ENCODE data around the gene STARD9. TPM values are rescaled to one million over a fixed set of nuclear protein-coding genes. Genes with fewer than 3 reads are reported as not detected.

STARD9 gene
- polyA plus RNA-seq, 1 of the 3 experiments (the other 2 are of a cell fraction) = 2.1 TPM

DNA sequence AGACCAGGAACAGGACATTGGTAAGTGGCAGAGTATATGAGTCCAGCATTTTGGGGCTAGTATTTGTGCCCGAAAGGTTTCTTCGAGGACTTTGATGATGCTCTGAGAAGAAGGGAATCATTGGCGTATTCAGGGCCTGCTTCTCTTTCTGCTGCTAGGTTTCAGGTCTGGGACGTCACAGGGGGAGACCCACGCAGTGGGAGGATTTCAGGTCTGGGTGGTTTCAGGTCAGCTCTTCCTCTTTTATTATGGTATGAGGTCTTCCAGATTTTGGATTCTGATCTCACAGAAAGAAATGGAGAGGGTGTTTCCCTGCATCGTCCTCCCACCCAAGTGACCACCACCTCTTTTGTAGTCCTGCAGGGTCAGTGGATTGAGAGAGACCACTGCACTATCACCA is 99.1 kb downstream of the STARD9 start:
- Histone ChIP-seq H3K79me2 (ENCODE audit: insufficient read depth) (no peaks in the 10 kb centered on the region), H2AFZ (ENCODE audit: low read depth) (no peak overlapping the region), H3K9me3 (no peaks in the 10 kb centered on the region), H3K9me2 (no peaks in the 10 kb centered on the region), H4K20me1 (ENCODE audit: insufficient read depth) (no peaks in the 10 kb centered on the region), H3F3A (replicated peaks; ENCODE audit: insufficient read depth) (no peaks in the 10 kb centered on the region), H3K4me2 (no peak overlapping the region), H3K9ac (no peak overlapping the region), H3K4me1 (ENCODE audit: control insufficient read depth in 1 of 2, insufficient read depth in 2 of 2, low read depth in 1 of 2, low read length in 1 of 2) (peaks cover 2 to 4% of the 10 kb centered on the region in 2 experiments; a peak in 1 of 4 replicates), H3K27ac (ENCODE audit: low read depth in 2 of 2, low read length in 1 of 2) (no peak overlapping the region), H3K36me3 (replicated peaks in 1 of 2; ENCODE audit: control insufficient read depth in 1 of 2, insufficient read depth in 2 of 2, low read length in 1 of 2) (peaks cover 13 to 49% of the 10 kb centered on the region in 2 experiments), H3K4me3 (ENCODE audit: low read depth in 2 of 2, low read length in 1 of 2) (no peak overlapping the region), H3K27me3 (ENCODE audit: insufficient read depth) (no peaks in the 10 kb centered on the region)
- no peak for TF ChIP-seq RFX5 (IDR thresholded peaks at IDR 0.05; ENCODE audit: low read length)
- no peak for TF ChIP-seq USF1 (IDR thresholded peaks at IDR 0.05; ENCODE audit: borderline replicate concordance, low read depth)
- no peak for TF ChIP-seq TEAD4 (IDR thresholded peaks at IDR 0.05; ENCODE audit: borderline replicate concordance, insufficient read depth)
- TF ChIP-seq, protein P1, sequence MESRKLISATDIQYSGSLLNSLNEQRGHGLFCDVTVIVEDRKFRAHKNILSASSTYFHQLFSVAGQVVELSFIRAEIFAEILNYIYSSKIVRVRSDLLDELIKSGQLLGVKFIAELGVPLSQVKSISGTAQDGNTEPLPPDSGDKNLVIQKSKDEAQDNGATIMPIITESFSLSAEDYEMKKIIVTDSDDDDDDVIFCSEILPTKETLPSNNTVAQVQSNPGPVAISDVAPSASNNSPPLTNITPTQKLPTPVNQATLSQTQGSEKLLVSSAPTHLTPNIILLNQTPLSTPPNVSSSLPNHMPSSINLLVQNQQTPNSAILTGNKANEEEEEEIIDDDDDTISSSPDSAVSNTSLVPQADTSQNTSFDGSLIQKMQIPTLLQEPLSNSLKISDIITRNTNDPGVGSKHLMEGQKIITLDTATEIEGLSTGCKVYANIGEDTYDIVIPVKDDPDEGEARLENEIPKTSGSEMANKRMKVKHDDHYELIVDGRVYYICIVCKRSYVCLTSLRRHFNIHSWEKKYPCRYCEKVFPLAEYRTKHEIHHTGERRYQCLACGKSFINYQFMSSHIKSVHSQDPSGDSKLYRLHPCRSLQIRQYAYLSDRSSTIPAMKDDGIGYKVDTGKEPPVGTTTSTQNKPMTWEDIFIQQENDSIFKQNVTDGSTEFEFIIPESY (IDR thresholded peaks at IDR 0.05; ENCODE audit: borderline replicate concordance, low read depth) = no peak
- no peak for TF ChIP-seq FOXM1 (IDR thresholded peaks at IDR 0.05; ENCODE audit: low read depth)
- TF ChIP-seq, protein P2, sequence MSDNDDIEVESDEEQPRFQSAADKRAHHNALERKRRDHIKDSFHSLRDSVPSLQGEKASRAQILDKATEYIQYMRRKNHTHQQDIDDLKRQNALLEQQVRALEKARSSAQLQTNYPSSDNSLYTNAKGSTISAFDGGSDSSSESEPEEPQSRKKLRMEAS (IDR thresholded peaks at IDR 0.05; ENCODE audit: low read depth) = no peak
- TF ChIP-seq EZH2phosphoT487 (IDR thresholded peaks at IDR 0.05; ENCODE audit: borderline replicate concordance, low read depth) = no peak
- 96% methylated on average over 6 of the region's 6 CpGs for WGBS (ENCODE audit: low lambda C conversion rate)
- ChIA-PET CTCF (no interaction called here), POLR2A (no interaction called here)
- DNase-seq = no peak

GRCh38 chr15:42675021-42675420 is 99.6 kb downstream of the STARD9 start:
- ChIA-PET POLR2A (no interaction called here), CTCF (no interaction called here)
- Histone ChIP-seq H3K36me3 (replicated peaks in 1 of 2; ENCODE audit: control insufficient read depth in 1 of 2, insufficient read depth in 2 of 2, low read length in 1 of 2) (peaks cover 13 to 51% of the 10 kb centered on the region in 2 experiments), H3K4me3 (ENCODE audit: low read depth in 2 of 2, low read length in 1 of 2) (no peak overlapping the region), H3K4me2 (no peak overlapping the region), H3K9ac (no peak overlapping the region), H2AFZ (ENCODE audit: low read depth) (no peak overlapping the region), H3F3A (replicated peaks; ENCODE audit: insufficient read depth) (no peaks in the 10 kb centered on the region), H3K4me1 (ENCODE audit: control insufficient read depth in 1 of 2, insufficient read depth in 2 of 2, low read depth in 1 of 2, low read length in 1 of 2) (peaks cover 2 to 4% of the 10 kb centered on the region in 2 experiments; a peak in 1 of 4 replicates), H4K20me1 (ENCODE audit: insufficient read depth) (no peaks in the 10 kb centered on the region), H3K27me3 (ENCODE audit: insufficient read depth) (no peaks in the 10 kb centered on the region), H3K79me2 (ENCODE audit: insufficient read depth) (no peaks in the 10 kb centered on the region), H3K9me3 (no peaks in the 10 kb centered on the region), H3K27ac (ENCODE audit: low read depth in 2 of 2, low read length in 1 of 2) (no peak overlapping the region), H3K9me2 (no peaks in the 10 kb centered on the region)
- DNase-seq = no peak
- 91% methylated on average over 1 of the region's 1 CpG for WGBS (ENCODE audit: low lambda C conversion rate)
- TF ChIP-seq MXI1 (IDR thresholded peaks at IDR 0.05; ENCODE audit: low read depth, low read length) = no peak
- TF ChIP-seq RXRA (IDR thresholded peaks at IDR 0.05; ENCODE audit: borderline replicate concordance, low read depth) = no peak
- no peak for TF ChIP-seq RAD21 (IDR thresholded peaks at IDR 0.05; ENCODE audit: low read length)
- TF ChIP-seq USF2 (IDR thresholded peaks at IDR 0.05; ENCODE audit: borderline replicate concordance, low read depth, low read length) = no peak
- TF ChIP-seq RFX5 (IDR thresholded peaks at IDR 0.05; ENCODE audit: low read length) = no peak
- TF ChIP-seq REST (IDR thresholded peaks at IDR 0.05; ENCODE audit: low read depth, low read length) = no peak
- TF ChIP-seq TCF12 (IDR thresholded peaks at IDR 0.05) = no peak
- TF ChIP-seq, protein P1 (IDR thresholded peaks at IDR 0.05; ENCODE audit: borderline replicate concordance, low read depth) = no peak
- TF ChIP-seq FOXJ3 (CRISPR knock-in tag; IDR thresholded peaks at IDR 0.05) = no peak
- TF ChIP-seq, protein P2 (IDR thresholded peaks at IDR 0.05; ENCODE audit: low read depth) = no peak
- TF ChIP-seq NFIC (IDR thresholded peaks at IDR 0.05; ENCODE audit: borderline replicate concordance) = no peak
- no peak for TF ChIP-seq EZH2phosphoT487 (IDR thresholded peaks at IDR 0.05; ENCODE audit: borderline replicate concordance, low read depth)
- no peak for TF ChIP-seq POLR2AphosphoS5 (IDR thresholded peaks at IDR 0.05; ENCODE audit: low read depth, low read length)
- TF ChIP-seq CHD2 (IDR thresholded peaks at IDR 0.05; ENCODE audit: low read length, partially characterized antibody) = no peak
